ENCODE results near the gene CMTM8.
A peak's percentile ranks its signal among the peaks of the same experiment; 100 is the strongest.
"Not testable (repeated sequence)": the region's sequence is repeated elsewhere in the genome, so short reads cannot be mapped to it uniquely, and the experiment has no call there.

Gene CMTM8

DNA sequence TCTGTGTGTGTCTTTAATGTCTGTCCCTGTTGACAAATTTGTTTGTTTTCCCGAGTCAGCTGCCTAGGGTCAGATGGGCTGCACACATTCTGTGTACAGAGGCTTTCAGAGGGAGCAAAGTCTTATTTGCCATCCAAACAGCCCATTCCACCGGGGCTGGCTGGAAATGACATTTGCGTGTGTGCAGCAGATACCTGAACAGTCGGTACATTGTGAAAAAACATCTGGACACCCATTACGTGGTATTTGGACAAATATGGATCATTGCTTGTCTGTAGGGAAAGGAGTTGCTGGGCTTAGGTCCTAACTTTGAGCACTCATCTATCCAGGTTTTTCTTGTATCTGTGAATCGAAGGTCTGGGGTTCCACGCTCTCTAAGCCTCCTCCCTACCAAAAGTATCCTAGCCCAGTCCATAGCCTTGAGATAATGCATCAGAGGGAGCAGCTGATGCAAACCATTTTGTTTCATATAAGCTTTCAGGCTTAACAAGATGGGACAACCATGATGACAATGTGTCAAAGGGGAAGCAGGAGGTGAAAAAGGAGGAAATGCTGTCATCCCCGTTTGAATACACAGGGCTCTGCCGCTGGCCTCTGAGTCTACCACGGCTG lies 22.2 kb upstream of the CMTM8 start:
- H3K4me3 Mint-ChIP-seq, result no peak overlapping the region
- DNase-seq (ENCODE audit: low spot score in 2 of 2) (no peak), ATAC-seq (ENCODE audit: low read depth) (no peak)

DNA sequence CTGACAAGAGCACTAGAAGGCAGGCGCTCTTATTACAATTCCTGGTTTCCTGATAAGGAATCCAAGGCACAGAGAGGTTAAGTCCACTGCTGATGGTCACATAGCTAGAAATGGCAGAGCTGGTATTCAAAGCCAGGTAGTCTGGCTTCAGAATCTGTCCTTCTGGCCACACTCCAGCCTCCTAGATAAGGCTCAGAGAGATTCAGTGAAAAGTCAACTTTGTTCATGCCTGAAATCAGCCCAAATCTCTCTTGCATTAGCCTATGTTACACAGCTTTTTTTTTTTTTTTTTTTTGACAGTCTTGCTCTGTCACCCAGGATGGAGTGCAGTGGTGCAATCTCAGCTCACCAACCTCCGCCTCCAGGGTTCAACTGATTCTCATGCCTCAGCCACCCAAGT lies 21.1 kb upstream of the CMTM8 start:
- no peaks in the 10 kb centered on the region for H3K9me3 Mint-ChIP-seq
- H3K36me3 Mint-ChIP-seq, result peaks cover 2% of the 10 kb centered on the region

More for the DNA sequence above, 22.2 kb upstream of the CMTM8 start:
- Mint-ChIP-seq H3K4me1 (no peaks in the 10 kb centered on the region), H3K27ac (no peak overlapping the region), H3K27me3 (peaks cover 15% of the 10 kb centered on the region), H3K36me3 (no peaks in the 10 kb centered on the region), H3K9me3 (no peaks in the 10 kb centered on the region)

DNA sequence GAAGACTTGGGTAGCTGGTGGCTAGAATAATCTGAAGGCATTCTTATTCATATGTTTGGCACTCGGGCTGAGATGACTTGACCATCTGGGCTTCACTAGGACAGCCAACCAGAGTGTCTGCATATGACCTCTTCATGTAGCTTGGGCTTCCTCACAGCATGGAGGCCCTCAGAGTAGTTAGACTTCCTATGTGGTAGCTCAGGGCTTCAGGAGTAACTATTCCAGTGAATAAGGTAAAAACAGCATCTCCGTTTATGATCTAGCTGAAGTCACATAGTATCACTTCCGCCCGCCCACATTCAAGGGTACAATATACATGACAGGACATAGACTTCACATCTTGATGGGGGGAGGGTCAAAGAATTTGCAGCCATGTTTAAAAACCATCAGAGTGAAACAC lies 18.9 kb upstream of the CMTM8 start:
- DNase-seq (ENCODE audit: low spot score in 2 of 2) (no peak), ATAC-seq (ENCODE audit: low read depth) (no peak)
- Mint-ChIP-seq H3K27me3 (peaks cover 17% of the 10 kb centered on the region), H3K4me3 (no peak overlapping the region), H3K4me1 (no peaks in the 10 kb centered on the region), H3K27ac (no peak overlapping the region), H3K9me3 (no peaks in the 10 kb centered on the region), H3K36me3 (peaks cover 2% of the 10 kb centered on the region)

More for the DNA sequence above, 21.1 kb upstream of the CMTM8 start:
- ATAC-seq (ENCODE audit: low read depth) (no peak), DNase-seq (ENCODE audit: low spot score in 2 of 2) (no peak)
- Mint-ChIP-seq H3K27ac (no peak overlapping the region), H3K4me1 (no peaks in the 10 kb centered on the region), H3K27me3 (peaks cover 17% of the 10 kb centered on the region), H3K4me3 (no peak overlapping the region)

DNA sequence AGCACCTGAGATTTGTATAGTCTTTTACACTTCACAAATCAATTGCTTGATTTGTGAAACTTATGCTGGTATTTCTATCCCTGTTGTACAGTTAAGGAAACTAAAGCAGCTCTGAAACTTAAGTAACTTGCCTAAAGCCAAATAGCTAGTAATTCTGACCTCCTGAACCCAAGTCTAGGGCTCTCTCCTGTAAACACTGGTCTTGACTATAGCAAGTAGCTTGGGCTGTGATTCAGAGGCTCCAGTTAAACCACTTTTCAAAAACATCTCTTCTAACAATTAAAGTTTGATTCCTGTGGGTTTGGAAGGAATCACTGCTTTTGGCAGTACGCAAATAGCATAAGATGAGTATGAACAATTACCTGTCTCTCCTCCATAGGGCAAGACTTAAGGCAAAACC lies 18.5 kb upstream of the CMTM8 start:
- H3K27me3 Mint-ChIP-seq, result peaks cover 17% of the 10 kb centered on the region
- H3K36me3 Mint-ChIP-seq, result peaks cover 2% of the 10 kb centered on the region
- no peaks in the 10 kb centered on the region for H3K4me1 Mint-ChIP-seq
- H3K4me3 Mint-ChIP-seq, result no peak overlapping the region
- no peak for ATAC-seq (ENCODE audit: low read depth)
- H3K27ac Mint-ChIP-seq, result no peak overlapping the region
- no peaks in the 10 kb centered on the region for H3K9me3 Mint-ChIP-seq
- no peak for DNase-seq (ENCODE audit: low spot score in 2 of 2)

DNA sequence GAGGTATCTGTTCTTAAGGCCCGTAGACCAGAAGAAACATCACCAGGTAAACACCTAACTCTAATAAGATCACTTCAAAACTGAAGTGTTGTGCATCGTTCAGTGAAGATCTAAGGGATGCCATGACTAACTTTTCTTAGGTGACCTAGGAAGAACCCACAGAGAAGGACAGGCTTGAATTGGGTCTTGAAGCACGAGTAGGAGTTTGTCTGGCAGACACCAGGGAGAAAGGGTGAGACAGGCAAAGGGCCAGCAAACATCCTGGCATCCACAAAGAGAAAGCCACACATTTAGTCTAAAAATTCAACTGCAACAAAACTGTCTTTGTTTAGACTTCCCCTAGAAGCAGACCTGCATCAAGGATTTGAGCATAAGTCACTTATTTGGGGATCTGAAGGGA lies 15.5 kb upstream of the CMTM8 start:
- no peak overlapping the region for H3K4me3 Mint-ChIP-seq
- peaks cover 2% of the 10 kb centered on the region for H3K9me3 Mint-ChIP-seq
- peaks cover 17% of the 10 kb centered on the region for H3K27me3 Mint-ChIP-seq
- H3K36me3 Mint-ChIP-seq, result peaks cover 3% of the 10 kb centered on the region
- no peaks in the 10 kb centered on the region for H3K4me1 Mint-ChIP-seq
- no peak overlapping the region for H3K27ac Mint-ChIP-seq
- ATAC-seq (ENCODE audit: low read depth) (no peak), DNase-seq (ENCODE audit: low spot score in 2 of 2) (no peak)

DNA sequence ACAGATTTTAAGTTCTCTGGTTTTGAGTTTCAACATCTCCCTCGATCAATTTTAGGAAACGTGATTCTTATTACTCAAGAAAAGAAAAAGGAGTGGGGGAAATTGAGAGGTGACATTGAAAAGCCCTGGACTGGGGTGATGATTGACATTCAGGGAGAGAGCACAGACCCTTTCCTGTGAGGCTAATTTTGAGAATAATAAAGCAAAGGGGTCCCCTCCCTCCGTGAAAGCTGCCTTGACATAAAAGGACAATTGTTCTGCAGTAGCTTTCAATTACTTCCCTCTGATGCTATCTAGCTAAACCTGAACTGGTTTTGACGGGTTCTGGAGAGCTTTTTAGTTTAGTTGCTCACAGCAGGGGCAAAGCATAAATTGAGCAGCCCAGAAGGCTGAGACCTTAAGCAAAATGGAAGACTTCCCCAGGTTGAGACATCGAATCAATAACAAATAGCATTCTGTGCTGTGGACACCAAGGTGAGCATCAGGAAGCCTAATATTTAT lies 14.4 kb upstream of the CMTM8 start:
- H3K27ac Mint-ChIP-seq, result no peak overlapping the region
- H3K9me3 Mint-ChIP-seq, result peaks cover 2% of the 10 kb centered on the region
- no peak for ATAC-seq (ENCODE audit: low read depth)

DNA sequence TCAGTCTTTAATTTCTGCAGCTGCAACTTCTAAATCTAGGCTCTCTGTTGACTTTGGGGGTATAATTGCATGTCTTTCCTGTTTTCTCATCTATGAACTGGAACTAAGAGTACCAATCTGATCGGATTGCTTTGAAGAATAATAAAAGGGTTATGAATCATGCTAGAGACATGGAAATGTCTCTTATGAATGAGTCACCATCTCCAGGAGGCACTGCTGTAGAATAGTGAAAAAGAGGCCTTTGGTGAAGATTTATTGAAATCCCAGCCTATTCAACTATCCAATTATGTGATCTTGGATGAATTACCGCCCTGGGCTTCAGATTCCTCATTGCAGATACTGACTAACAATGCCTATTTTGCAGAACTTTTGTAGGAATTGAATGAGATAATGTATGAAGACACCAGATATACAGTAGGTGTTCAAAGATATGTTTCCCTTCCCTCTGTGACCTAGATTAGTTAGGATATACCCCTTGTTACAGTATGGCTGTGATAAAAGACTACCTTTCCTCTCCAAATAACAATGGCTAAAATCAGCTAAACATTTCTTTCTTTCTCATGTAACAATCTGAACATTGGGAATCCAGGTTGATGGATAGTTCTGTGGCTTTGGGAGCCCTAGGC lies 11.5 kb upstream of the CMTM8 start:
- peaks cover 2% of the 10 kb centered on the region for H3K9me3 Mint-ChIP-seq
- DNase-seq (ENCODE audit: low spot score in 2 of 2) (no peak), ATAC-seq (ENCODE audit: low read depth) (no peak)
- H3K4me1 Mint-ChIP-seq, result no peaks in the 10 kb centered on the region
- H3K27me3 Mint-ChIP-seq, result peaks cover 4% of the 10 kb centered on the region
- H3K36me3 Mint-ChIP-seq, result peaks cover 3% of the 10 kb centered on the region
- no peak overlapping the region for H3K4me3 Mint-ChIP-seq
- no peak overlapping the region for H3K27ac Mint-ChIP-seq

More for the DNA sequence above, 14.4 kb upstream of the CMTM8 start:
- H3K4me3 Mint-ChIP-seq, result no peak overlapping the region
- peaks cover 12% of the 10 kb centered on the region for H3K27me3 Mint-ChIP-seq
- peaks cover 3% of the 10 kb centered on the region for H3K36me3 Mint-ChIP-seq
- H3K4me1 Mint-ChIP-seq, result no peaks in the 10 kb centered on the region
- DNase-seq (ENCODE audit: low spot score in 2 of 2), result no peak

DNA sequence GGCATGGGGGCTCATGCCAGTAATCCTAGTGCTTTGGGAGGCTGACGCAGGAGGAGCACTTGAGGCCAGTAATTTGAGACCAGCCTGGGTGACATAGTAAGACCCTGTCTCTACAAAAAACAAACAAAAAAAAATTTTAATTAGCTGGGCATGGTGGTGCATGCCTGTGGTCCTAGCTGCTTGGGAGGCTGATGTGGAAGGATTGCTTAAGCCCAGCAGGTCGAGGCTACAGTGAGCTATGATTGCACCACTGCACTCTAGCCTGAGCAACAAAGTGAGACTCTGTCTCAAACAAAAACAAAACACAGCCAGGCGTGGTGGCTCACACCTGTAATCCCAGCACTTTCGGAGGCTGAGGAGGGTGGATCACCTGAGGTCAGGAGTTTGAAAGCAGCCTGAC lies 9.7 kb upstream of the CMTM8 start:
- H3K9me3 Mint-ChIP-seq; H3K36me3 Mint-ChIP-seq; DNase-seq (ENCODE audit: low spot score in 2 of 2); H3K4me3 Mint-ChIP-seq; H3K27me3 Mint-ChIP-seq; H3K4me1 Mint-ChIP-seq; ATAC-seq (ENCODE audit: low read depth); H3K27ac Mint-ChIP-seq: not testable (repeated sequence)

DNA sequence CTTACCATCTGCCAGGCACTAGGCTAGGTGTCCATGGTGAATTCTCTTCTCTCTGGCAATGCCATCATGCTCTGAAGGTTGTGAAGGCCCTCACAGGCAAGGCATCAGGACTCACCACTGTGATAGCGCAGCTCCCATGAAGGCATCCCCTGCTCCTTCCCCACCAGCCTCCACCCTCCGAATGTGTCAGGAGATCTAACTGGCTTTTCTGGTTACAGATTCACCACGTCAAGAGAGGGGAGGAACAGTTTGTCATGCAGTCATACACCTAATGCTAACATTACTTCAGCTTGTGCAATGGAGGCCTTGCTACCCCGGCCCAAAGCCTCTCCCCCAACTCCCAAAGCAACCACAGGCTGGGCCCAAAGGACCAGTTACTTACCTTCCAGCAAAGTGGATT lies 8.9 kb upstream of the CMTM8 start:
- ATAC-seq (ENCODE audit: low read depth) (no peak), DNase-seq (ENCODE audit: low spot score in 2 of 2) (no peak)
- Mint-ChIP-seq H3K4me1 (no peaks in the 10 kb centered on the region), H3K9me3 (peaks cover 2% of the 10 kb centered on the region), H3K36me3 (peaks cover 1% of the 10 kb centered on the region), H3K4me3 (no peak overlapping the region), H3K27me3 (peaks cover 2% of the 10 kb centered on the region), H3K27ac (no peak overlapping the region)

DNA sequence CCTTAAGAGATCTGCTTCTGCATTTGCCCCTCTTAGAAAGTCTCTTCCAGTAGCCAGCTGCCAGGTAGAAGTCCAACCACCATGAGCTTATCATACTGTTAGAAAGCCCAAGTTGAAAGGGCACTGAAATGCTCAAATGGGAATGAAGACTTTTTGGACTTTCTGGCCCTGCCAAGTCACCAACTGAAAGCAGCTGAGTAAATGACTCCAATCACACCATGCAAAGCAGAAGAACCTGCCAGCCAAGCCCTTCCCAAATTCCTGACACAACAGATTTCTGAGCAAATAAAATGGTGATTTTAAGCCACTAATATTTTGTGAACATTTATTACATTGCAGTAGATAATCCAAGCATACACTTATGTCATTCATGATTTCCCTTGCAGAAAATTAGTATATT lies 2.1 kb upstream of the CMTM8 start:
- Mint-ChIP-seq H3K4me1 (peaks cover 10% of the 10 kb centered on the region), H3K27me3 (no peaks in the 10 kb centered on the region), H3K36me3 (no peaks in the 10 kb centered on the region), H3K9me3 (no peaks in the 10 kb centered on the region), H3K4me3 (no peak overlapping the region), H3K27ac (no peak overlapping the region)
- DNase-seq (ENCODE audit: low spot score in 2 of 2), result no peak
- ATAC-seq (ENCODE audit: low read depth), result no peak

DNA sequence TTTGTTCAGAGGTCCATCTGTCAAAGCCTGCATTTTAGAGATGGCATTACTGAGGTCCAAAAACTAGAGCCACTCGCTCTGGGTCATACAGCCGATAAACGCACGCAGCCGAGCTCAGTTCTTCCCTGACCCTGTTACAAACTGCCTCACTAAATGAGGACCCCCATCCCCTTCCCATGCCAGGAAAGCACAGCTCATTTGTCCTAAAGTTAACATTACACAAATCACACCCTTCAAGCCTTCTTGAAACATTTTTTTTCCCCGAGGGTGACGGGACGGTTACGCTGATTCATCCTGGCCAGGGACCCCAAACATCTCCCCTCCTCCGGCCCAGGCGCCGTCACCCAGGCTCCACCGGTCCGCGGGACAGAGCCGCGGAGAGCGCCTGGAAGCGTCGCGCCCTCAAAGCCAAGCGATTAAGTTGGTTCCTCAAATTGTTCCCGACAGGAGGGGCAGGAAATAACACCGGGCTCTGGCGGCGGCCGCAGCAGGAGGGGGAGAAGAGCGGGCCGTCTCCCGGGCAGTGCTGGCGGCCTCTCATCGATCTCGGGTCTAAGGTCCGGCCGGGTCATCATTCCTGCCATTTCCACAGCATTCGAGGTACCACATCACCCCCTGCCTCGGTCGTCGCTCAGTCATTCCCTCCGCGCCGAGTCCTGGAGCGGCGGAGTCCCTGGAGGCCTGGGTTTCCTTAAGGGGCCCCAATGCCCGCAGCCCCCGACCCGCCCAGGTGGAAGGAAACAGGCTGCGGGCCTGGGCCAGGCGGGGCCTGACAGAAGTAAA lies 619 bp upstream of the CMTM8 start:
- no peaks in the 10 kb centered on the region for H3K27me3 Mint-ChIP-seq
- H3K4me3 Mint-ChIP-seq, result peak overlapping the region; percentile 79
- ATAC-seq (ENCODE audit: low read depth) (peak; percentile 8), DNase-seq (ENCODE audit: low spot score in 2 of 2) (peak in 1 of 2 donors; percentile 12)
- peaks cover 10% of the 10 kb centered on the region for H3K4me1 Mint-ChIP-seq
- no peak overlapping the region for H3K27ac Mint-ChIP-seq
- H3K9me3 Mint-ChIP-seq, result no peaks in the 10 kb centered on the region
- H3K36me3 Mint-ChIP-seq, result no peaks in the 10 kb centered on the region

DNA sequence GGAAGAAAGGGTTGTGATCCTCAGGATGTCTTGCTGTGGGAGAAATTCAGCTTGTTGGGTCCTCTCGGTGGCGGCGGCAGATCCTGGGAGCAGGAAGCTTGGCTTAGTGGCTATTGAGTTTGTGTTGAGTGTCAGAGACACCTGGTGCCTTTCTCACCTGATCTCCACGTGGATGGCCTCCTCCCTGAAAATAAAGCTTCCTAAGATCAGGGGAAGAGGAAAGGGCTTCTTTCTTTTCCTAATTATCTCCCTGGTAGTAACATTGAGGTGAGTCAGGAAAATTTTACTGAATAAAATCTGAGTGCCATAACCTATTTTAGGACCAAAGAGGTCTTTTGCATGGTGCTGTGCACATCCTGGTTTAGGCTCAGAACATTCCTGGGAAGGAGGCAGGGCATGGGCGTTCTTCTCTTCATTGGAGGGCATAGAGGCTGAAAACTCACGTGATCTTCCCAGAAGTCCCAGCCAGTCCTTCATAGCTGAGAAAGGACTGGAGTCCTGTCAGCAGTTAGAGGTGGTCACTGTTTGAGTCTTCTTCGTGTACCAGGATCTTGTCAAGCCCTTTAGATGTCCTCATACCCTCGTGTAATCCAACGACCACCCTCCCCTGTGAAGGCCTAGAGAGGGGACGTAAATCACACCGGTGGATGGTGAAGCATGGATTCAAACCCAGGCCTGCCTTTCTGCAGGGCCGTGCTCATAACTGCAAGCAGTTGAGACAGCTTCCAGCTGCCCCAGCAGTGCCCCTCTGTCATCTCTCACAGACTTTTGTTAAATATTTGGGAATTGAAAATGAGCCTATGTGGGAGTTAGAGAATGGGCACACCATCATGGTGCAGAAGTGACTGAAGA lies 1.1 kb downstream of the CMTM8 start:
- H3K4me1 Mint-ChIP-seq, result peaks cover 10% of the 10 kb centered on the region
- peak overlapping the region; percentile 79 for H3K4me3 Mint-ChIP-seq
- DNase-seq (ENCODE audit: low spot score in 2 of 2) (no peak), ATAC-seq (ENCODE audit: low read depth) (peak; percentile 4)
- no peak overlapping the region for H3K27ac Mint-ChIP-seq
- no peaks in the 10 kb centered on the region for H3K9me3 Mint-ChIP-seq
- peaks cover 2% of the 10 kb centered on the region for H3K27me3 Mint-ChIP-seq
- peaks cover 1% of the 10 kb centered on the region for H3K36me3 Mint-ChIP-seq

DNA sequence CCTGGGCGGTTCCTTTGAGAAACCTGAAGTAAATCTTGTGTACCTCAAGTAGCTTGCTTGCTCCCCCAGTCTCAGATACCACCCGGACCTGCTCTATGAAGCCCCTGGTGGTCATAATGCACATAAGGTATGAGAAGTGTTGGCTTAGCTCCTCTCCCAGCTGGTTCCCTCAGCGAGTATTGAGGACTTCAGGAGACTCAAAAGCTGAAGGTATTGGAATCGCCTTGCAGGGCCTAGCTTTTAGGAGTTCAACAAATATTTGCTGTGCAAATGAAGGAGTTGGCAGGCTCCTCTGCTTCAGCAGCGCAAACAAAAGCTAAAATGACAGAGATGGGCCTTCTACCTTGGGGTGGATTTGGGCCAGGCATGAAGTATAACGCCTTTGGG lies 1.7 kb downstream of the CMTM8 start:
- H3K36me3 Mint-ChIP-seq, result peaks cover 1% of the 10 kb centered on the region
- H3K9me3 Mint-ChIP-seq, result no peaks in the 10 kb centered on the region
- ATAC-seq (ENCODE audit: low read depth) (peak; percentile 61), DNase-seq (ENCODE audit: low spot score in 2 of 2) (peak; percentile 23 to 30)
- peaks cover 10% of the 10 kb centered on the region for H3K4me1 Mint-ChIP-seq
- peak overlapping the region; percentile 79 for H3K4me3 Mint-ChIP-seq
- H3K27me3 Mint-ChIP-seq, result peaks cover 2% of the 10 kb centered on the region
- H3K27ac Mint-ChIP-seq, result no peak overlapping the region

DNA sequence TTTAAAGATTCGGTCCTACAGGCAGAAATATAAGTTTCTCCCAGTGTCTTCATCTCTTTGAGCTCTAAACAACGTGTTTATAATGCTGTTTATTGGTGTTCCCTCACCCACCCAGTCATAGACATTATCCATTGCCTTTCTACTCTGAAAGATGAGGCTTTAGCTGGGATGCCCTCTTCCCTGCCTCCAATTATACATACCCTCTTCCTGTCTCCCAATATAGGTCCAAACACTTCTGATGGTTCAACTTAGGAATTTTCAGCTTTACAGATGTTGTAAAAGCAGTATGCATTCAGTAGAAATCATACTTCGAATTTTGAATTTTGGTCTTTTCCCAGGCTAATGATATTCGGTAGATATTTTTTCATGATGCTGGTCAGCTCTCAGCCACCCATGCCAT lies 2.6 kb downstream of the CMTM8 start:
- Mint-ChIP-seq H3K4me1 (peaks cover 10% of the 10 kb centered on the region), H3K4me3 (no peak overlapping the region), H3K9me3 (no peaks in the 10 kb centered on the region), H3K36me3 (peaks cover 1% of the 10 kb centered on the region), H3K27me3 (peaks cover 2% of the 10 kb centered on the region), H3K27ac (no peak overlapping the region)
- ATAC-seq (ENCODE audit: low read depth) (no peak), DNase-seq (ENCODE audit: low spot score in 2 of 2) (no peak)

All from memory B cell (primary cell).